K562 (cell line): ENCODE measurements around the gene MYADML2. TPM values are rescaled to one million over a fixed set of nuclear protein-coding genes. Genes with fewer than 3 reads are reported as not detected.

Experiments used
- BRD4 ChIP-seq: fragments of 200-600 bp; sonication (generic); IDR thresholded peaks from 2 replicates; pipeline ENCODE4 v1.6.1; 2017; ENCODE audit warnings: inconsistent platforms
- CEBPZ ChIP-seq: fragments of 150-350 bp; IDR thresholded peaks from 2 replicates; pipeline ENCODE4 v1.6.1; 2014; ENCODE audit warnings: low read depth, mild to moderate bottlenecking, low read length, borderline replicate concordance
- E2F3 ChIP-seq: fragments of 250-450 bp; sonication (Bioruptor Pico); IDR thresholded peaks from 2 replicates; pipeline ENCODE4 v1.4.0; 2020; ENCODE audit warnings: mild to moderate bottlenecking
- E4F1 ChIP-seq: fragments of 250-450 bp; sonication (Bioruptor Pico); IDR thresholded peaks from 2 replicates; pipeline ENCODE4 v1.5.0; 2021; ENCODE audit warnings: mild to moderate bottlenecking, borderline replicate concordance
- FOXP4 ChIP-seq: sonication (generic); formaldehyde crosslinking; IDR thresholded peaks from 2 replicates; pipeline ENCODE4 v1.8.0; 2022; ENCODE audit warnings: mild to moderate bottlenecking, missing genetic modification reagents, borderline replicate concordance
- GATA2 ChIP-seq: sonication (generic); formaldehyde crosslinking; IDR thresholded peaks from 2 replicates; pipeline ENCODE4 v1.4.0; 2020; ENCODE audit warnings: mild to moderate bottlenecking, missing genetic modification reagents
- GTF2B ChIP-seq: IDR thresholded peaks from 2 replicates; pipeline ENCODE4 v1.6.1; 2011; ENCODE audit not compliant: insufficient read length; ENCODE audit errors: extremely low read depth
- HMBOX1 ChIP-seq: sonication (generic); IDR thresholded peaks from 2 replicates; pipeline ENCODE4 v1.6.1; 2016
- KAT2B ChIP-seq: IDR thresholded peaks from one replicate; pipeline ENCODE4 v1.6.1; 2012; ENCODE audit warnings: low read depth, mild to moderate bottlenecking, control low read depth, inconsistent platforms, low read length, moderate library complexity
- NFXL1 ChIP-seq: fragments of 450-650 bp; formaldehyde crosslinking; IDR thresholded peaks from 2 replicates; pipeline ENCODE4 v1.4.0; 2021; ENCODE audit warnings: mild to moderate bottlenecking
- POLR2B ChIP-seq: fragments of 450-650 bp; IDR thresholded peaks from 2 replicates; pipeline ENCODE4 v1.6.1; 2018; ENCODE audit warnings: low read depth; ENCODE audit not compliant: partially characterized antibody
- SAFB2 ChIP-seq: fragments of 200-400 bp; formaldehyde crosslinking; IDR thresholded peaks from 2 replicates; pipeline ENCODE4 v1.6.1; 2018; ENCODE audit warnings: borderline replicate concordance, low read length, low read depth, moderate library complexity; ENCODE audit not compliant: severe bottlenecking
- SNRNP70 ChIP-seq: fragments of 200-400 bp; formaldehyde crosslinking; optimal IDR thresholded peaks from 2 replicates; pipeline ENCODE3; 2017; ENCODE audit warnings: low read depth, low read length
- WHSC1 ChIP-seq: IDR thresholded peaks from one replicate; pipeline ENCODE4 v1.6.1; 2012; ENCODE audit warnings: low read length, control low read depth, inconsistent platforms
- ZBTB17 ChIP-seq: fragments of 450-650 bp; formaldehyde crosslinking; IDR thresholded peaks from 2 replicates; pipeline ENCODE4 v1.4.0; 2020; ENCODE audit warnings: mild to moderate bottlenecking
- ZC3H4 ChIP-seq: sonication (generic); formaldehyde crosslinking; IDR thresholded peaks from 2 replicates; pipeline ENCODE4 v1.9.0; 2021; ENCODE audit warnings: missing genetic modification reagents, borderline replicate concordance
- ZNF551 ChIP-seq: fragments of 250-450 bp; sonication (Bioruptor Pico); IDR thresholded peaks from 2 replicates; pipeline ENCODE4 v1.5.0; 2021; ENCODE audit warnings: mild to moderate bottlenecking, moderate library complexity
- ZNF668 ChIP-seq: fragments of 250-450 bp; sonication (Bioruptor Pico); IDR thresholded peaks from 2 replicates; pipeline ENCODE4 v1.8.0; 2022; ENCODE audit warnings: mild to moderate bottlenecking, inconsistent platforms
- ZNF76 ChIP-seq: fragments of 250-450 bp; sonication (Bioruptor Pico); IDR thresholded peaks from 2 replicates; pipeline ENCODE4 v1.4.0; 2020; ENCODE audit warnings: mild to moderate bottlenecking, moderate library complexity, borderline replicate concordance
- polyA plus RNA-seq, 8 experiments: library from polyadenylated mRNA; depleted of rRNA in 4 of 8; stranded (reverse) in 5 of 8; unstranded in 3 of 8; fragments of >200 nt; fragmentation: Nextera tagmentation in 2 of 8; fragmentation: Illumina TruSeq in 1 of 8; extraction: Ambion mirVana in 2 of 8; extraction: Trizol in 1 of 8; gene quantifications; 2 replicates each; pipeline versions ENCODE4 v1.2.1 to v1.2.3, GENCODE V29; 2011 to 2014; ENCODE audit warnings: inconsistent platforms in 1 of 8, missing spikeins in 1 of 8
- total RNA-seq, 7 experiments: library from RNA; depleted of rRNA in 6 of 7; stranded (reverse); fragments of >200 nt in 6 of 7; fragmentation: Illumina TruSeq in 2 of 7; extraction: Trizol in 2 of 7; gene quantifications; 2 replicates each; pipeline versions ENCODE4 v1.2.1 to v1.2.3, GENCODE V29; 2011 to 2021; ENCODE audit warnings: low replicate concordance in 1 of 7

The MYADML2 gene
- total and polyA plus RNA-seq, 9 of the 15 experiments (the other 6 are each of a cell fraction or from before 2014, with no cell fraction given), result not detected

DNA sequence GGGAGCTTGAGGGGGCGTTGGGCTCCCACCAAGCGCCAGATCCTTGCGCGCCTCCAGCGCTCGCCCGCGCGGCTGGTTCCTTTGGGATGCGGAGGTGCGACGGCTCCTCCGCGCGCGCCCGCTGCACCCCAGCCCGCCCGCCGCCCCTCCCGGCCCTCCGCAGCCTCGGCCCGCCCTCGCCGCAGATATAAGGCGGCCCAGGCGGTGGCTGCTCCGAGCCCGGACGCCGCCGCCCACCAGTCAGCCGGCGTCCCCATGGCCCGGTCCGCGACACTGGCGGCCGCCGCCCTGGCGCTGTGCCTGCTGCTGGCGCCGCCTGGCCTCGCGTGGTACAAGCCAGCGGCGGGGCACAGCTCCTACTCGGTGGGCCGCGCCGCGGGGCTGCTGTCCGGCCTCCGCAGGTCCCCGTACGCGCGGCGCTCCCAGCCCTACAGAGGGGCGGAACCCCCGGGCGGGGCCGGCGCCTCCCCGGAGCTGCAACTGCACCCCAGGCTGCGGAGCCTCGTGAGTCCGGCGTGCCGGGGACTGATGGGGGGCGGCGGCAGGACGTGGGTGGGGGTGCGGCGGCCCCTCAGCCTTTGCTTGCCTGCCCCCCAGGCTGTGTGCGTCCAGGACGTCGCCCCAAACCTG is 44.9 kb downstream of the MYADML2 start, which contains the start of gene NPB (continued):
- TF ChIP-seq E4F1 (CRISPR knock-in tag) (no peak), E2F3 (CRISPR knock-in tag) (no peak), POLR2B (no peak), NFXL1 (CRISPR knock-in tag) (no peak), CEBPZ (no peak), ZNF76 (CRISPR knock-in tag) (no peak), KAT2B (no peak), HMBOX1 (no peak), FOXP4 (CRISPR knock-in tag) (no peak), WHSC1 (no peak), ZNF551 (CRISPR knock-in tag) (no peak), ZNF668 (CRISPR knock-in tag) (no peak), ZBTB17 (CRISPR knock-in tag) (peak; percentile 33; the same call in 1 of the 2 replicates), GATA2 (CRISPR knock-in tag) (no peak), GTF2B (no peak), SAFB2 (no peak), ZC3H4 (CRISPR knock-in tag) (0 out of 2 replicates have a peak, but pooled peaks have one; percentile 39), BRD4 (no peak), SNRNP70 (no peak)
